DND-41 (cell line): ENCODE data around the gene BLID.

ENCODE experiments used
- CTCF ChIP-seq: IDR thresholded peaks from 2 replicates; pipeline ENCODE4 v1.5.1; 2012; ENCODE audit warnings: borderline replicate concordance, low read length, moderate library complexity, mild to moderate bottlenecking; ENCODE audit not compliant: poor library complexity, severe bottlenecking; ENCODE audit errors: extremely low read depth
- EZH2 ChIP-seq: IDR thresholded peaks from 3 replicates; pipeline ENCODE4 v1.6.1; 2012; ENCODE audit warnings: borderline replicate concordance, low read depth, mild to moderate bottlenecking, moderate library complexity, low read length, inconsistent platforms; ENCODE audit not compliant: severe bottlenecking

- no peak for TF ChIP-seq CTCF
- no peak for TF ChIP-seq EZH2
These were observed 30.5 kb upstream of the BLID start for GRCh38 chr11:122146475-122146874.
